GM06990 (cell line): ENCODE results near the gene FOXJ3.

Experiments used
- DNase-seq: peaks from one replicate; pipeline ENCODE4 v3.0.0-alpha.2; 2011; ENCODE audit not compliant: insufficient read length; ENCODE audit errors: extremely low read depth
- H3K27me3 ChIP-seq: replicated peaks from 2 replicates; pipeline ENCODE4 v1.6.0; 2011; ENCODE audit warnings: low read length; ENCODE audit not compliant: control insufficient read depth, insufficient read depth
- H3K36me3 ChIP-seq: 2 replicates; pipeline ENCODE4 v1.5.1; 2011; ENCODE audit warnings: low read length; ENCODE audit not compliant: control insufficient read depth, insufficient read depth
- H3K4me3 ChIP-seq: replicated peaks from 2 replicates; pipeline ENCODE4 v1.5.1; 2011; ENCODE audit warnings: low read depth, mild to moderate bottlenecking, control low read depth, low read length
- TF ChIP-seq, protein P1 (sequence below): IDR thresholded peaks from 2 replicates; pipeline ENCODE4 v1.5.1; 2011; ENCODE audit warnings: low read length, control low read depth, mild to moderate bottlenecking, inconsistent platforms; ENCODE audit not compliant: insufficient read depth, poor library complexity, severe bottlenecking

Gene FOXJ3

DNA sequence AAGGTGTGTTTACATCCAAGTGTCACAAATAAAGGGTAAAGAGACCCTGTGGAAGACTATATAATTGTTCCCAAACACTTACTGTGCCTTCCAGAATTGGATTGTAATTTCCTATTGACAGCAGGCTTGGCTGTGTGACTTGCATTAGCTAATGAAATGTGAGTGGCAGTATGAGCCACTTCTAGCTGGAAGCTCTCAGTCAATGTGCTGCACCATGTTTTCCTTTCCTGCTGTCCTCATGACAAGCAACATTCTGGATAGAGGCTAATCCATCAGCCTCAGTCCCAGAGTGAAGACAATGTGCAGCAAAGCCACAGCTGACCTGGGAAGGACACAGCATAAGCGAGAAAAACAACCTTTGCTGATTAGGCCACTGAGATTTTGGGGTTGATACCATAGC, 5.9 kb upstream of the FOXJ3 start:
- no peak for DNase-seq
- no peak overlapping the region for H3K4me3 ChIP-seq
- H3K36me3 ChIP-seq = no peaks in the 10 kb centered on the region
- no peaks in the 10 kb centered on the region for H3K27me3 ChIP-seq
- TF ChIP-seq, protein P1, sequence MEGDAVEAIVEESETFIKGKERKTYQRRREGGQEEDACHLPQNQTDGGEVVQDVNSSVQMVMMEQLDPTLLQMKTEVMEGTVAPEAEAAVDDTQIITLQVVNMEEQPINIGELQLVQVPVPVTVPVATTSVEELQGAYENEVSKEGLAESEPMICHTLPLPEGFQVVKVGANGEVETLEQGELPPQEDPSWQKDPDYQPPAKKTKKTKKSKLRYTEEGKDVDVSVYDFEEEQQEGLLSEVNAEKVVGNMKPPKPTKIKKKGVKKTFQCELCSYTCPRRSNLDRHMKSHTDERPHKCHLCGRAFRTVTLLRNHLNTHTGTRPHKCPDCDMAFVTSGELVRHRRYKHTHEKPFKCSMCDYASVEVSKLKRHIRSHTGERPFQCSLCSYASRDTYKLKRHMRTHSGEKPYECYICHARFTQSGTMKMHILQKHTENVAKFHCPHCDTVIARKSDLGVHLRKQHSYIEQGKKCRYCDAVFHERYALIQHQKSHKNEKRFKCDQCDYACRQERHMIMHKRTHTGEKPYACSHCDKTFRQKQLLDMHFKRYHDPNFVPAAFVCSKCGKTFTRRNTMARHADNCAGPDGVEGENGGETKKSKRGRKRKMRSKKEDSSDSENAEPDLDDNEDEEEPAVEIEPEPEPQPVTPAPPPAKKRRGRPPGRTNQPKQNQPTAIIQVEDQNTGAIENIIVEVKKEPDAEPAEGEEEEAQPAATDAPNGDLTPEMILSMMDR = no peak

DNA sequence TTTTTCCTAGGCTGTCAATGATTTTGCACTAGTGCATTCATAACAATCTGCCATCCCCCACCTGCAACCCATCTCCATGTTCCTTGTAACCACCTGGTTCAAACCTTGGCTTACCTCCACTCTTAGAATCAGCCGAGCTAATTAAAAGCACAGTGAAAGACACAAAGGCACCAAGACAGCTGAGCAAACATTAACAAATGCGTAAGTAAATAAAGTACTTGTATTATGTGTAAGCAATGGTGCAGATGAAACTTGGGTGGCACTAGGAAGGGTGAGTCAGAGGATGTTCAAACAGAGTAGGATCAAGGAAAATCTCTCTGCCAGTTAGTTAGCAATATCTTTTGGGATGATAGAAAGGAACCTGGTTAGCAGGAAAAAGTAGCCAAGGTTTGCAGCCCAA, 5.1 kb upstream of the FOXJ3 start:
- no peak overlapping the region for H3K4me3 ChIP-seq
- TF ChIP-seq, protein P1 = no peak
- DNase-seq = no peak
- no peaks in the 10 kb centered on the region for H3K27me3 ChIP-seq
- no peaks in the 10 kb centered on the region for H3K36me3 ChIP-seq

GRCh38 chr1:42336978-42337377, 1.9 kb upstream of the FOXJ3 start:
- no peaks in the 10 kb centered on the region for H3K27me3 ChIP-seq
- TF ChIP-seq, protein P1 = no peak
- no peaks in the 10 kb centered on the region for H3K36me3 ChIP-seq
- no peak overlapping the region for H3K4me3 ChIP-seq
- DNase-seq = no peak

- no peak for DNase-seq
- TF ChIP-seq, protein P1 = no peak
- H3K4me3 ChIP-seq = peak overlapping the region; percentile 89
- no peaks in the 10 kb centered on the region for H3K27me3 ChIP-seq
- H3K36me3 ChIP-seq = no peaks in the 10 kb centered on the region
These were observed 929 bp upstream of the FOXJ3 start for GRCh38 chr1:42335809-42336518.

GRCh38 chr1:42334240-42335049, 590 bp downstream of the FOXJ3 start:
- Histone ChIP-seq H3K36me3 (no peaks in the 10 kb centered on the region; the same call in 1 of the 2 replicates), H3K27me3 (no peaks in the 10 kb centered on the region), H3K4me3 (peak overlapping the region; percentile 89)
- TF ChIP-seq, protein P1 = no peak
- no peak for DNase-seq
